Endothelial cell of umbilical vein (primary cell): ENCODE measurements around the gene FAM13C. TPM values are rescaled to one million over a fixed set of nuclear protein-coding genes. Genes with fewer than 3 reads are reported as not detected.

Experiments
- BruUV-seq: library from RNA; stranded (reverse); fragments of 400-500 nt; replicated peaks from 2 replicates; lab custom pipeline; 2021; lab: Mats Ljungman, UMichigan
- CTCF ChIA-PET: fragments of 300-600, 350-600 bp; sonication (Branson Sonifier 250); formaldehyde crosslinking; loops from one replicate; lab custom pipeline; 2021; ENCODE audit warnings: antibody characterized with exemption, inconsistent platforms; lab: Charles Lee
- POLR2A ChIA-PET: fragments of 300-600, 350-600 bp; sonication (Branson Sonifier 250); formaldehyde crosslinking; loops from one replicate; lab custom pipeline; 2021; ENCODE audit warnings: antibody characterized with exemption, inconsistent platforms; lab: Charles Lee
- DNase-seq: peaks from one replicate; pipeline ENCODE4 v3.0.0-alpha.2; 2011; ENCODE audit warnings: low read depth, low spot score
- FAIRE-seq: peaks from 2 replicates; lab custom pipeline; 2011; peaks lifted over from hg19 to GRCh38; lab: Jason Lieb, UNC
- H2AFZ ChIP-seq: 2 replicates; pipeline ENCODE4 v1.6.0; 2012; ENCODE audit warnings: low read depth, low read length, control low read depth, inconsistent platforms
- H3K27ac ChIP-seq: 2 replicates; pipeline ENCODE4 v1.5.1; 2011; ENCODE audit warnings: low read depth, mild to moderate bottlenecking, control low read depth, low read length, moderate library complexity; ENCODE audit not compliant: insufficient read depth
- H3K27me3 ChIP-seq, 2 experiments: 2 replicates each; pipeline versions ENCODE4 v1.6.0 to v1.6.1; 2011; ENCODE audit warnings: low read length in 2 of 2, mixed read lengths in 1 of 2; ENCODE audit not compliant: control insufficient read depth in 2 of 2, insufficient read depth in 2 of 2
- H3K36me3 ChIP-seq, 2 experiments: 2 replicates in 1 of 2; 3 replicates in 1 of 2; pipeline ENCODE4 v1.5.1; 2011; ENCODE audit warnings: low read length in 2 of 2, mild to moderate bottlenecking in 1 of 2, moderate library complexity in 1 of 2; ENCODE audit not compliant: control insufficient read depth in 2 of 2, insufficient read depth in 2 of 2; ENCODE audit errors: extremely low read depth in 1 of 2
- H3K4me1 ChIP-seq: 3 replicates; pipeline ENCODE4 v1.5.1; 2011; ENCODE audit warnings: mild to moderate bottlenecking, low read length; ENCODE audit not compliant: control insufficient read depth, insufficient read depth; ENCODE audit errors: extremely low read depth
- H3K4me2 ChIP-seq: 2 replicates; pipeline ENCODE4 v1.6.1; 2011; ENCODE audit warnings: low read length, control low read depth, mixed read lengths; ENCODE audit not compliant: insufficient read depth
- H3K4me3 ChIP-seq, 3 experiments: fragments of 200-600 bp in 1 of 3; sonication (generic), shearing (Covaris generic) in 1 of 3; replicated peaks in 1 of 3; 2 replicates each; pipeline ENCODE4 v1.5.1; 2011 to 2016; ENCODE audit warnings: control low read depth in 3 of 3, low read length in 3 of 3, mild to moderate bottlenecking in 2 of 3, inconsistent platforms in 1 of 3, low read depth in 1 of 3, moderate library complexity in 1 of 3; ENCODE audit not compliant: insufficient read depth in 1 of 3
- H3K79me2 ChIP-seq: 2 replicates; pipeline ENCODE4 v1.6.0; 2012; ENCODE audit warnings: low read length, inconsistent platforms; ENCODE audit not compliant: control insufficient read depth, insufficient read depth
- H3K9ac ChIP-seq: replicated peaks from 2 replicates; pipeline ENCODE3; 2011; ENCODE audit warnings: low read length, control low read depth; ENCODE audit not compliant: insufficient read depth; ENCODE audit errors: extremely low read depth
- H3K9me1 ChIP-seq: replicated peaks from 3 replicates; pipeline ENCODE4 v1.6.0; 2011; ENCODE audit warnings: mild to moderate bottlenecking, low read length; ENCODE audit not compliant: control insufficient read depth, insufficient read depth; ENCODE audit errors: extremely low read depth
- H3K9me3 ChIP-seq: replicated peaks from 2 replicates; pipeline ENCODE4 v1.5.1; 2012; ENCODE audit warnings: low read length, inconsistent platforms; ENCODE audit not compliant: control insufficient read depth, insufficient read depth
- H4K20me1 ChIP-seq: replicated peaks from 2 replicates; pipeline ENCODE3; 2011; ENCODE audit warnings: mild to moderate bottlenecking, low read length; ENCODE audit not compliant: control insufficient read depth, insufficient read depth; ENCODE audit errors: extremely low read depth
- CTCF ChIP-seq, 2 donors: IDR thresholded peaks; 1 replicate in 1 of 2; 2 replicates in 1 of 2; pipeline ENCODE4 v1.5.1; 2011; ENCODE audit warnings: low read length in 2 of 2, mild to moderate bottlenecking in 2 of 2, moderate library complexity in 2 of 2, control low read depth in 1 of 2, inconsistent platforms in 1 of 2, low read depth in 1 of 2; ENCODE audit not compliant: insufficient read depth in 1 of 2; ENCODE audit errors: extremely low read depth in 1 of 2
- EZH2 ChIP-seq: IDR thresholded peaks from 2 replicates; pipeline ENCODE4 v1.6.1; 2012; ENCODE audit warnings: borderline replicate concordance, low read depth, mild to moderate bottlenecking, moderate library complexity, low read length, inconsistent platforms; ENCODE audit not compliant: severe bottlenecking
- FOS ChIP-seq: IDR thresholded peaks from 2 replicates; pipeline ENCODE4 v1.6.1; 2011; ENCODE audit warnings: mild to moderate bottlenecking, low read length, moderate library complexity, borderline replicate concordance; ENCODE audit not compliant: insufficient read depth
- GATA2 ChIP-seq: IDR thresholded peaks from 2 replicates; pipeline ENCODE4 v1.7.0; 2011; ENCODE audit warnings: low read depth, mild to moderate bottlenecking, moderate library complexity, mixed read lengths, low read length; ENCODE audit not compliant: insufficient read length, insufficient read depth
- JUN ChIP-seq: IDR thresholded peaks from 2 replicates; pipeline ENCODE4 v1.6.1; 2011; ENCODE audit warnings: borderline replicate concordance, low read depth; ENCODE audit not compliant: insufficient read length, insufficient read depth
- MAX ChIP-seq: IDR thresholded peaks from 2 replicates; pipeline ENCODE4 v1.6.1; 2011; ENCODE audit not compliant: insufficient read depth, insufficient read length
- MYC ChIP-seq: IDR thresholded peaks from one replicate; pipeline ENCODE4 v1.6.1; 2011; ENCODE audit warnings: mild to moderate bottlenecking, low read depth, low read length
- POLR2A ChIP-seq: IDR thresholded peaks from 2 replicates; pipeline ENCODE4 v1.6.1; 2012; ENCODE audit warnings: low read depth, mild to moderate bottlenecking, control low read depth, low read length
- POLR2AphosphoS5 ChIP-seq: IDR thresholded peaks from 2 replicates; pipeline ENCODE4 v1.6.1; 2012; ENCODE audit warnings: low read depth, mild to moderate bottlenecking, control low read depth, low read length, moderate library complexity; ENCODE audit not compliant: insufficient read depth
- dilution Hi-C: fragments of 300-500 bp; cut with MboI; formaldehyde crosslinking; loops from one replicate; pipeline ENCODE4 v1.15.0; 2019; ENCODE audit warnings: low sequenced_read_pairs; ENCODE audit not compliant: extremely low pct_ligation_motif_present
- intact Hi-C: fragments of 100-400 bp; cut with micrococcal nuclease; formaldehyde crosslinking; loops from one replicate; pipeline ENCODE4 v1.10.0; 2022
- polyA plus RNA-seq, 4 experiments: library from polyadenylated mRNA; depleted of rRNA in 3 of 4; stranded (reverse) in 3 of 4; unstranded in 1 of 4; fragments of >200 nt; gene quantifications; 2 replicates each; pipeline versions ENCODE4 v1.2.1 to v1.2.3, GENCODE V29; 2011 to 2012; ENCODE audit warnings: missing spikeins in 1 of 4
- total RNA-seq: library from RNA; stranded (reverse); gene quantifications from 2 replicates; pipeline ENCODE4 v1.2.3, GENCODE V29; 2021

FAM13C gene
- total and polyA plus RNA-seq, 2 donors (not counting 3 experiments of a cell fraction or from before 2014, with no cell fraction given) = 0.03 TPM; not detected in 1

GRCh38 chr10:59285073-59285472, 77.3 kb downstream of the FAM13C start:
- H3K4me1 ChIP-seq = no peaks in the 10 kb centered on the region
- no peak overlapping the region for H2AFZ ChIP-seq
- H3K27me3 ChIP-seq = no peaks in the 10 kb centered on the region
- no peak for TF ChIP-seq POLR2AphosphoS5
- no peak for DNase-seq
- no peaks in the 10 kb centered on the region for H3K36me3 ChIP-seq
- dilution Hi-C loops = no loop called here
- no peak overlapping the region for H3K9ac ChIP-seq
- no peak overlapping the region for H3K4me2 ChIP-seq
- no peak for FAIRE-seq
- no peaks in the 10 kb centered on the region for H4K20me1 ChIP-seq
- ChIA-PET POLR2A (no interaction called here), CTCF (no interaction called here)
- BruUV-seq = no TSS peak
- no peak overlapping the region for H3K4me3 ChIP-seq
- no peaks in the 10 kb centered on the region for H3K9me3 ChIP-seq
- intact Hi-C loops = no loop called here
- H3K27ac ChIP-seq = no peak overlapping the region
- H3K9me1 ChIP-seq = no peaks in the 10 kb centered on the region
- H3K79me2 ChIP-seq = no peaks in the 10 kb centered on the region

DNA sequence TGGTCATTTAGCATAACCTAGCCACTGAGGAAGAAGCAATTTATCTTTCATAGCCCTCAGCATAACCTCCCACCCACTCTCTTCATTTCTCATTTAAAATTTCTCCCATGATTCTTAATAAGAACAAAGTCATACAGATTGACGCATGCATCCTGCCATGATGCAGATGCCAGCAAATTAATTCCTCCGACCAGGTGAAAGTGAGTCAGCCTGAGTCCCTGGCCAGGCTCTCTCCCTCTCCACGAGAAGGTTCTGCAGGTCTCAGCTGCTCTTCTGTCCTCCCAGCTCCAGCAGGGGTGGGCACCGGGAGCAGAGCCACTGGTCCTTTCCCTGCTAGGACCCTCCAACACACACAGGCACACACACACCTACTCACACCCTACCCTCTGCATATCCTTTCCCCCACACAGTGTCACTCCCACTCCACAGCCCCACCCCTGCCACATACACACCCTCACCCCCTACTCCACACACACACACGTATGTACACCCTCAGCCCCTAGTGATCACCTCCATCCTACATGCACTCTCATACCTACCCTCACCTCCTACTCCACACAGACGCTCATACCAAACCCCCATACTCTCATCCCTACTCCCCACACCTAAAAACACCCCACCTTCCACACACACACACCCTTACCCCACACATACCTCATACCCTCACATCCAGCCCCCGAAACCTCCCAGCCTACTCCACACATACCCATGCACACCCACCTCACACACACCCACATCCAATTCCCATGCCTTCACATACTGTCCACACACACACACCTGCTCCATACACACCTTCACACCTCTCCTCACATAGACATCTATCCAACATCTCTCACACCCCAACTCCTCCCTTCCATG, 78.0 kb downstream of the FAM13C start:
- Histone ChIP-seq H2AFZ (no peak overlapping the region), H3K9me1 (no peaks in the 10 kb centered on the region), H3K79me2 (no peaks in the 10 kb centered on the region), H3K4me3 (no peak overlapping the region), H3K36me3 (no peaks in the 10 kb centered on the region), H3K27me3 (no peaks in the 10 kb centered on the region), H3K9me3 (no peaks in the 10 kb centered on the region), H4K20me1 (no peaks in the 10 kb centered on the region), H3K9ac (no peak overlapping the region), H3K4me1 (no peaks in the 10 kb centered on the region), H3K27ac (no peak overlapping the region), H3K4me2 (no peak overlapping the region)
- TF ChIP-seq MYC = no peak
- no peak for TF ChIP-seq POLR2AphosphoS5
- TF ChIP-seq FOS = no peak
- TF ChIP-seq CTCF (IDR thresholded peaks at IDR 0.05; ENCODE audit: extremely low read depth in 1 of 2, insufficient read depth in 1 of 2, low read depth in 1 of 2, low read length in 2 of 2) = no peak
- no peak for TF ChIP-seq EZH2
- TF ChIP-seq MAX = no peak
- TF ChIP-seq JUN = no peak
- TF ChIP-seq GATA2 = no peak
- TF ChIP-seq POLR2A = no peak
- CTCF ChIA-PET = no interaction called here
- no peak for DNase-seq
- no peak for FAIRE-seq
- intact Hi-C loops (no loop called here), dilution Hi-C loops (no loop called here)
- POLR2A ChIA-PET = no interaction called here
- BruUV-seq = no TSS peak
